ENCODE results near the gene NOLC1. TPM values are rescaled to one million over a fixed set of nuclear protein-coding genes. Genes with fewer than 3 reads are reported as not detected.

The NOLC1 gene
- total and polyA plus RNA-seq, 4 donors: 21.8 to 60.9 (median 36.6) TPM

DNA sequence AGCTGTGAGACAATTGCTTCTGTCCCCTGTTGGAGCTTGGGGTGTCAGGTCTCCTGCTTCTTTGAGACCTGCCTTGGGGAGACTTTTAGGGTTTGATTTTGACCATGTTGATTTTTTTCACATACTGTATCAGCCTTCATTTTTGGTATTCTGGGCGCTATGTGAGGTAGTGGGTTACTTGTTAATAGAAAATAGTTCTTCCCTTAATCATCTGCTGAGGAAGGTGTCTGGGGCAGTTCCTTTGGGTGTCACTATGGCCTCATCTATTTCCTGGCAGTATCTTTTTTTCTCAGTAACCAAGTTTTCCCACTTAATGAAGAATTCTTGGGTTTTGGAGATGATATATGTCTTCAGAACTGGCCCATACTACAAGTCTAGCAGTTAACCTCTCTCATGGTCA, 4.6 kb upstream of the NOLC1 start:
- H3K9me3 ChIP-seq (ENCODE audit: control insufficient read depth in 4 of 4, insufficient read depth in 3 of 4, low read length in 3 of 4): no peaks in the 10 kb centered on the region
- no peak overlapping the region for H3K9ac ChIP-seq (ENCODE audit: insufficient read depth in 1 of 2, low read length in 2 of 2)
- 95 to 100% methylated on average over 1 of the region's 1 CpG for WGBS, 2 donors
- DNase-seq: no peak
- peaks cover 0 to 7% (median 5%) of the 10 kb centered on the region in 5 donors for H3K4me1 ChIP-seq (ENCODE audit: control insufficient read depth in 5 of 5, insufficient read depth in 5 of 5, low read length in 5 of 5)
- ATAC-seq (ENCODE audit: insufficient read depth, low FRiP score): no peak
- H3K27ac ChIP-seq (ENCODE audit: low read depth in 1 of 2, low read length in 1 of 2): no peak overlapping the region
- TF ChIP-seq, protein P1, sequence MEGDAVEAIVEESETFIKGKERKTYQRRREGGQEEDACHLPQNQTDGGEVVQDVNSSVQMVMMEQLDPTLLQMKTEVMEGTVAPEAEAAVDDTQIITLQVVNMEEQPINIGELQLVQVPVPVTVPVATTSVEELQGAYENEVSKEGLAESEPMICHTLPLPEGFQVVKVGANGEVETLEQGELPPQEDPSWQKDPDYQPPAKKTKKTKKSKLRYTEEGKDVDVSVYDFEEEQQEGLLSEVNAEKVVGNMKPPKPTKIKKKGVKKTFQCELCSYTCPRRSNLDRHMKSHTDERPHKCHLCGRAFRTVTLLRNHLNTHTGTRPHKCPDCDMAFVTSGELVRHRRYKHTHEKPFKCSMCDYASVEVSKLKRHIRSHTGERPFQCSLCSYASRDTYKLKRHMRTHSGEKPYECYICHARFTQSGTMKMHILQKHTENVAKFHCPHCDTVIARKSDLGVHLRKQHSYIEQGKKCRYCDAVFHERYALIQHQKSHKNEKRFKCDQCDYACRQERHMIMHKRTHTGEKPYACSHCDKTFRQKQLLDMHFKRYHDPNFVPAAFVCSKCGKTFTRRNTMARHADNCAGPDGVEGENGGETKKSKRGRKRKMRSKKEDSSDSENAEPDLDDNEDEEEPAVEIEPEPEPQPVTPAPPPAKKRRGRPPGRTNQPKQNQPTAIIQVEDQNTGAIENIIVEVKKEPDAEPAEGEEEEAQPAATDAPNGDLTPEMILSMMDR (IDR thresholded peaks at IDR 0.05; ENCODE audit: control extremely low read depth, extremely low read depth): no peak
- peaks cover 32 to 46% (median 37%) of the 10 kb centered on the region in 4 donors for H3K36me3 ChIP-seq (ENCODE audit: control insufficient read depth in 4 of 4, insufficient read depth in 4 of 4, low read length in 4 of 4)
- H3K4me3 ChIP-seq: no peak overlapping the region
- H3K27me3 ChIP-seq (ENCODE audit: control insufficient read depth in 3 of 3, insufficient read depth in 3 of 3, low read length in 2 of 3): no peaks in the 10 kb centered on the region

DNA sequence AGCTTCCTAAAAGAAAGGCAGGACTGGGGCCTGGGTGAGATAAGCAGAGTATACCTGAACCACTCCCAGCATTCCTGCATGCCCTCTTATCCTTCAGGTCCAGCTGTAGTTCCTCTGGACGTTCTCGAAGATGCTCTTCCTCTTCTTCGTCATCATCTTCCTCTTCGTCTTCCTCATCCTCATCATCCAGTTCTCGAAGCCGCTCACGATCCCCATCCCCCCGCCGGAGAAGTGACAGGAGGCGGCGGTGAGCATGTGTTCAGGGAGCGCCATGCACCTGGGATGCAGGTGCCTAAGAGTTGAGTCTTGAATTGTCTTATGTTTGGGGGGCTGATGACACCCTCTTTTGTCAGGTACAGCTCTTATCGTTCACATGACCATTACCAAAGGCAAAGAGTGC, 3.9 kb upstream of the NOLC1 start:
- 88 to 92% methylated on average over 13 of the region's 13 CpGs for WGBS, 2 donors
- Histone ChIP-seq H3K27me3 (ENCODE audit: control insufficient read depth in 3 of 3, insufficient read depth in 3 of 3, low read length in 2 of 3) (no peaks in the 10 kb centered on the region), H3K4me1 (ENCODE audit: control insufficient read depth in 5 of 5, insufficient read depth in 5 of 5, low read length in 5 of 5) (peaks cover 2 to 12% (median 8%) of the 10 kb centered on the region in 5 donors), H3K36me3 (ENCODE audit: control insufficient read depth in 4 of 4, insufficient read depth in 4 of 4, low read length in 4 of 4) (peaks cover 26 to 43% (median 35%) of the 10 kb centered on the region in 4 donors), H3K4me3 (no peak overlapping the region), H3K9ac (ENCODE audit: insufficient read depth in 1 of 2, low read length in 2 of 2) (no peak overlapping the region), H3K27ac (ENCODE audit: low read depth in 1 of 2, low read length in 1 of 2) (no peak overlapping the region), H3K9me3 (ENCODE audit: control insufficient read depth in 4 of 4, insufficient read depth in 3 of 4, low read length in 3 of 4) (no peaks in the 10 kb centered on the region)
- DNase-seq: no peak
- TF ChIP-seq, protein P1 (IDR thresholded peaks at IDR 0.05; ENCODE audit: control extremely low read depth, extremely low read depth): no peak
- no peak for ATAC-seq (ENCODE audit: insufficient read depth, low FRiP score)

DNA sequence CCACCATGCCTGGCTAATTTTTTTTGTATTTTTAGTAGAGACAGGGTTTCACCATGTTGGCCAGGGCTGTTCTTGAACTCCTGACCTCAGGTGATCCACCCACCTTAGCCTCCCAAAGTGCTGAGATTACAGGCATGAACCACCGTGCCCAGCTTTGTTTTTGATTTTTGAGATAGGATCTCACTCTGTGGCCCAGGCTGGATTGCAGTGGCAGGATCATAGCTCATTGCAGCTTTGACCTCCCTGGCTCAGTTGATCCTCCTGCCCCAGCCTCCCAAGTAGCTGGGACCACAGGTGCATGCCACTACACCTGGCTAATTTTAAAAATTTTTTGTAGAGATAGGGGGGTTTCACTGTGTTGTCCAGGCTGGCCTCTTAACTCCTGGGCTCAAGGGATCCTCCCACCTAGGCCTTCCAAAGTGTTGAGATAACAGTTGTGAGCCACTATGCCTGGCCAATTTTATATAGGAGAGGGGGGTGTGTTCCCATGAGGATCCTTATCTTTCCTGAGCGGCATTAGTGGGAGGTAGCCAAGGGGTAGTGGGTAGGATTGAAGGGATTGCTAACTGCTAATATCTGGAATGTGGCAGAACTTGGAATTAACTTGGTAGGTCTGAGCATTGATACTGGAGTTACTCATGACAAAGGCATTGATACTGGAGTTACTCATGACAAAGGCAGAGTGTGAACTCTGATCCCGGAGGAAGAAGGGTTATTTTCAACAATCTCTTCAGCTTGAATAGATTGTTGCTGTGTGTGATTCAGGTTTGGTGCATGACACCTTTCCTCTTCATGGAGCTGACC, 1.0 kb upstream of the NOLC1 start:
- H3K9ac ChIP-seq (ENCODE audit: insufficient read depth in 1 of 2, low read length in 2 of 2): peak overlapping the region; percentile 55 to 65
- H3K9me3 ChIP-seq (ENCODE audit: control insufficient read depth in 4 of 4, insufficient read depth in 3 of 4, low read length in 3 of 4): no peaks in the 10 kb centered on the region
- DNase-seq: no peak
- TF ChIP-seq, protein P1 (IDR thresholded peaks at IDR 0.05; ENCODE audit: control extremely low read depth, extremely low read depth): no peak
- WGBS, 2 donors: 78 to 90% methylated on average over 3 of the region's 3 CpGs
- H3K27me3 ChIP-seq (ENCODE audit: control insufficient read depth in 3 of 3, insufficient read depth in 3 of 3, low read length in 2 of 3): no peaks in the 10 kb centered on the region
- H3K4me1 ChIP-seq (ENCODE audit: control insufficient read depth in 5 of 5, insufficient read depth in 5 of 5, low read length in 5 of 5): peaks cover 3 to 15% (median 9%) of the 10 kb centered on the region in 5 donors
- peak overlapping the region; percentile 10 for H3K4me3 ChIP-seq
- H3K27ac ChIP-seq (ENCODE audit: low read depth in 1 of 2, low read length in 1 of 2): peak overlapping the region; percentile 76 to 98
- no peak for ATAC-seq (ENCODE audit: insufficient read depth, low FRiP score)
- peaks cover 19 to 38% (median 24%) of the 10 kb centered on the region in 4 donors for H3K36me3 ChIP-seq (ENCODE audit: control insufficient read depth in 4 of 4, insufficient read depth in 4 of 4, low read length in 4 of 4)

All from lung (tissue), 12 donors.